DMS153 (cell line): Measurements from ENCODE around the gene MEF2C.

Source experiments
- DNase-seq: peaks from one replicate; lab custom pipeline; 2025; lab: John Stamatoyannopoulos, UW

MEF2C gene

DNA sequence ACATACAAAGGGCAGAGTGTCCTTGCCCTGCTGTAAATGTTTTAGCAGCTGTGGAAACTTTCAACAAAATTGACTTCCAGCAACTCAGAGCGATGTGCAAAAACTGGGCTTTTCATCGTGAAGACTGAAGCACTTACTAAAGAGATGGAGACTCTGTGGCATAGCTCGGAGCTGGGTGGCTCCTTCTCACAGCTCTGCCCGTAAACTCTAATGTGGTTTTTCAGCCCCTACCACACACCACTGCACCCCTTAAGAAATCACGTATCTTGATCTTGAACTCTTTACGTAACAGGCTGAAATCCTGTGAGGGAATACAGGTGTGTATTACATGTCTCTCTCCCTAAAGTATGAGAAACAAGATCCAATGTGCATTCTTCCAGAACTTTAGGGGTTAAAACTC lies 124.4 kb downstream of the MEF2C start:
- no peak for DNase-seq

DNA sequence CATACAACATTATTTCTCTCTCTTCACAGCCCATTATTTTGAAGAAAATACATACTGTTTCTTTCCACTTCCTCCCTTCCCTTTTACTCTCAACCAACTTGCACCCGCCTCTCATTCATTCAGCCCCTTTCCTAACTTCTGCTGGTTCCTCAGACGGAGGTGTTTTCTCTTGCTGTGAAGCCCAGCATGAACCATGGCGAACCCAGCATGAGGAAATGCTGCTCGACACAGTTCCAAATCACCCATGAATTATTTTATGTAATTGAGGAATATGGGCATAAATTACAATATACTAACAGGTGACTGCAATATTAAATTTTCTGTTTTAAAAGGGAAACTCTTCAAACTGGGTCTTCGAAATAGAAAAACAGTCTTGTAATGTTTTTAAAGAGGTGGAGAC lies 124.8 kb downstream of the MEF2C start:
- DNase-seq, result no peak

DNA sequence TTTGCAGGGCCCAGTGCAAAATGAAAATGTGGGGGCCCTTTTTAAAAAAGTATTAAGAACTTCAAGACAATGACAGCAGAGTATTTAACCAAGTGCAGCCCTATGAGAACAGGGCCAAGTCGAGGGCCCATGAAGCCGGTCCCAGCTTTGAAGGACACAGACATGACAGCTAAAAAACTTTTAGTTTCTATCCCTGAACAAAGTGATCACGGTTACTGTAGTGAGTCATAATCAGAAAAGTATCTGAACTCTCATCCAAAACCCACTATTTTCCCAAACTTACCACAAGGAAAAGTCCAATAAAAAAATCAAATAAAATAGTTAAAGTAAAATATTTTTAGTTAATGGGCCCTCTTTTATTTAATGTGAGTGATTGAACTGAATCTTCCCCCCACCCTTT lies 126.0 kb downstream of the MEF2C start:
- no peak for DNase-seq

DNA sequence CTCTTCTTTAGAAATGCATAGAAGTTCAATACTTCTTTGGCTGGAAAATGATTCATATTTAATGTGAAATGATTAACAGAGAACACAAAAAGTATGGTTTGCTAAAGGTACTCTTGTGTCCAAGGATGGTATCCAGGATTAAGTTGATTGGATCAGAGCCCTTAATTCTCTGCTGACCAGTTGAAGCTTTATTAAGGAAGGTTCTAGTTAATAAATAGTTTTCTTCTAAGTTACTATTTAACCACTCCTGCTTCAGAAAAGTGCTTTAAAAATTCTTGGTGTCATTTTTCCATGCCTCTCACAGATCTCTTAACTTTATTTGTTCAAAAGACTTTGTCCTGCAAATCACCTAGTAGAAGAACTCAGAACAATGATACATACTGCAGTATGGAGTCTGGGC lies 134.3 kb downstream of the MEF2C start:
- no peak for DNase-seq

DNA sequence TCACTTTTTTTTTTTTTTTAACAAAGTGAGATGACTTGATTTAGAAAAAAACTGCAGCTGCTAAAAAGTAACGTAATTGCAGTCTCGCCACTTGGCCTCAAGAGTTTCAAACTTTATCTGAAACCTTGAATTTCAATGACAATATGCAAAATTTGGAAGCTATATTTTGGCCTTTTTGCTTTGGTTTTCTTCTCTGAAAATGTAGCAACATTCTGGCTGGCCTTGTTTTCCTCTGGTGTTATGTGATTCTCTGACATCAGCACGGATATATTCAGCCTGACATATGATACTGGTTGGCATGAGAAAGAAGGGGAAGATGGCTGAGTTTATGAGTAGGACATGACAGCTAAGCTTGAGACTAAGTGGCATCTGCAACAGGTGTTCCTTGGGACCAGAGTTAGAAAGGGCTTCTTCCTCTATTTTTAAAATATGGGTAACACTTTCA lies 136.5 kb downstream of the MEF2C start:
- DNase-seq, result no peak

DNA sequence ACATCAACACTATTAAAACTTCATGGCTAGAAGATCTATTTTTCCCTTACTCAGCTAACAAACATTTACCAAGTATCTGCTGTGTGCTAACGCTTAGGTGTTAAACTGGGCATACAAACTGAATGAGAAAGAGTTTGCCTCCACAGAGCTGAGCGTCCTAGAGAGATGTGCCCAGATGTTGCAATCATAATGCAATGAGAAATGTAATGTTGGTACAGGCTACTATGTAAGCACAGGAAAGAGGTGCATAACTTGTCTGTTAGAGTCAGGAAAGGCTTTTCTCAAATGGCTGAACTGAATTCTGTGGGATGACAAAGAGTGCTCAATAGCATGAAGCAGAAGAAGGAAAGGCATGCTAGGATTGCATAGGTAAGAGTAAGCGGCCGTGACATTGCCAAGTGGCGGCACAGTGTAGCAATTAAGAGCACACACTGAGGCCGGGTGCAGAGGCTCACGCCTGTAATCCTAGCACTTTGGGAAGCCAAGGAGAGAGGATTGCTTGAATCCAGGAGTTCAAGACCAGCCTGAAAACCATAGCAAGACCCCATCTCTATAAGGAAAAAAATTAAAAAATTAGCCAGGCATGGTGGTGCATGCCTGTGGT lies 137.8 kb downstream of the MEF2C start:
- DNase-seq, result no peak

DNA sequence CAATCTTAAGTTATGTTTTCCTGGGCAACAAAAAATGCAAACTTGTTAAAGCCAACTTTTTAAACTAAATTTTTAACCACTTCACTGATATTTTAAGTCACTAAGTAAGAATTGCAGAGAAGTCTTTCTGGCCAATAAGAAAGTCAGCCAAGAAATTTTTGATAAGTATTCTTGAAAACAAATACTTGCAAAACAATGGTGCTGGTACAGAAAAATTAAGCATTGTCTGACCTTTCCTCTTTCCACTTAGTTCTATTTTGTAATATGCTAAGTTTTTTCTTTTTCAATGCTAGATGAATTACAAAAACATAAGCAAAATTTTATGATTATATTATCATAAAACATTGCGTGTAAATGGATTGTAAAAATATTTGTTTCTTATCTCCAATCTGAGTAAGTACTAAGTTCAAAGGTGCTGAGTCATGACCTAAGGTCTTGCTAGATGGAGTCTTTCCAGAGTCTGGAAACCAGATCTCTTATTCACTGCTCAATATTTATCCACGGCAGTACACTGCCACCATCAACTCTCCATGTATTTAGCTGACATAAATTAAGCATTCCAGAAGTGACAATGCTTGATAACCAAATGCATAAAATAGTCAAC lies 139.7 kb downstream of the MEF2C start:
- DNase-seq, result no peak

DNA sequence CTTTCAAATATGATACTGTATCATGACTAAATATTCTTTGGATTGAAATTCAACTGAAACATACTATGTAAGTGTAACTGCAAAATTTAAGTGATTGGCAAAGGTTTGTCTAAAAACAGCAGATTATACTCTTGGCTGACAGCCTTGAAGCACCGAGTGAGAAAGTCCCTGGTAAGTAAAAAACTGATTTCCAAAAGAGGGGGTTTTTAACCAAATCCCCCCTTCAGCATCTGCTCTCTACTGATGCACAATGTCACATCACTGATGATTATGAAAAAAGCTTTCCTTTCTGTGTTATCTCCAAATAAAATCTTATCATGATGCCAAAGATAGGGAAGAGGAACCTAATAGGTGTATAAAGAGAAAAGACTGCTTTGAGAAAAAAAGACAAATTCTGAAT lies 141.0 kb downstream of the MEF2C start:
- no peak for DNase-seq

DNA sequence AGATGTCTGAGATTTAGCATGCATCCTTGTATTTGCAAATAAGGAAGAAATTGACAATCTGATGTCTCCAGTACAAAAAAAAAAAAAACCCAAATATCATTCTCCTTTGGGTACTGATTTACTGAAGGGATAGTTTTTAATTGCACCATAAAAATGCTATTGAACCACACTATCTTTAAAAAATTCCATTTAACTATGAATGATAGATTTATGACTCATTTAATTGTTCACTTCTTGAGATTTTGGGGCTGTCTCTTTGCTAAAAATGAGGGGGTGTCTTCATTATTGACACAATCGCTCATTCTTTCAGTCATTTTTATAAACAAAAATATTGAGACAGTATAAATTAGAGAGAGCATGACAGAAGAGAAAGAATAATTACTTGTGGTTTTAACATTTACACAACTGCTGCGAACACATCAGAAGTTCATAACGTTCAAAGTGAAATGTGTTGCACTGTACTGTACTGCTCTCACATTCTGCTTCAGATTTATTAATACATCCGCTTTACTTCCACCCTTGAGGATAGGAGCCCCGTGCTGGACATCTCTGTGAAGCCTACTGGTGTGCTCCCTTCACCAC lies 142.3 kb downstream of the MEF2C start:
- no peak for DNase-seq

DNA sequence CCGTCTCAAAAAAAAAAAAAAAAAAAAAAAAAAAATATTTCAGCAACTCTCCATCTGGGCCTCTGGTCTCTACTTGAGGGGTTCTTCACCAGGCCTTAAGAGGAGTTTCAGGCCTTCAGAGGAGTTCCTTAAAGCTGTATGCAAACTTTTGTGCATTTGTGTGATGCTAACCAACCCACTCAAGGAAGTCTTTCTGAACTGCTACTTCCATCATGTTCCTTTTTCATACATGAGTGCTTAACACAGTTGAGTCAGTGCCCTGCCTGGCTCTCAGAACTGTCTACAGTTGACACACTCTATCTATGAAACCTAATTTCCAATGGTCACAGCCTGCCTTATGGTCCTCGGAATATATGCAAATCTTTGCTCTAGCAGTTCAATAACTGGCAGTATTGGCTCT lies 146.5 kb downstream of the MEF2C start:
- no peak for DNase-seq

DNA sequence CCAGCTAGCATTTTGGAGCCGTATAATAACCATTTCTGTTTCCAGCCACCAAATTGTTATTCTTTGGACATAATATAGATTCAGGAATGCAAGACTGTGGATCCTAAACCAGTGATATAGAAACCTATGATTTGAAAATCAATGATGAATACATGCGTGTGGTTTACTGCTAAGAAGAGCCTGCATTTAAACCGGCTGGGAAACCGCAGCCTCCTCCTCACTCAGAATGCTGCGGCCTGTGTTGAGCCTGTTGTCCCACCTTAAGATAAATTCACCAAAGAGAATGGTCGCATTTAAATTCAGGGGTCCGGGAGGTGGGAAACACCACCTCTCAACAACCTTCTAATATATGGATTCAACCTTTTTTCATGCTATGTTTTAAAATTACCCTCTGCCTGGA lies 148.0 kb downstream of the MEF2C start:
- no peak for DNase-seq

DNA sequence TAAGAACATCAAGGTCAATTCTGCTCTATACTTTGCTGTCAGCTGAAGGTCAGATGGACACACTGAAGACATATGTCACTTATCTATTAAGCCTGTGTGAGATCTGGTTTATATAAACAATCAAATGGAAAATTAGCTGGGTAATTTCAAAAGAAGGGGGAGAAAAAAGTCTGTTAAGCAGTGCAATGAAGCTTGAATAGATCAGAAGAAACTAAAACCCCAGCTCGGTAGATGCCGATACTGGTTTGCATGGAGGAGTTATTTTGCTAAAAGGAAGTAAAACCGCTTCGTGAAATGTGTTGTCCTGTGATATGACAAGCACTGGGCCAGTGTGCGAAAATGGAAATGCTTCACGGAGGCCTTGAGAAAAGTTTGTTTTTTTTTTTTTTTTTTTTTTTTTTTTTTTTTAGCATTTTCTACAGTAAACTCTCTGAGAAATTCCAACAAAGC lies 148.8 kb downstream of the MEF2C start:
- DNase-seq, result no peak

DNA sequence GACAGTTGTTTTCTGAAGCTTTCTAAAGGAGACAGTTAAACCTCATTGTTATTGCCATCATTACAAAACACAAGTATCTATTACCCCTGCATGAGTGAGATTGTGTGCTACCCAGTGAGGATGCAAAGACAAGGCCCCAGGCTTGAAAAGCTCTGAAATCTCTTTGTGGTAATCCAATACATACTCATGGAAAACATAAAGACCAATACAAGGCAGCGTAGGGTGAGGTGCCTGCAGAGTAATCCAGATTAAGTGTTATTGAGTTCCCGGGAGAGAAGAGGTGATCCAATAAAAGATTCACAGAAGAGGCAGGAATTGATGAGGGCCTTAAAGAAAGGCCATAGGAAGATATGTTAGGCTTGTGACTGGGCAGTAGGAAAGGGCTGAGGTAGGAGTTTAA lies 150.1 kb downstream of the MEF2C start:
- DNase-seq, result no peak

DNA sequence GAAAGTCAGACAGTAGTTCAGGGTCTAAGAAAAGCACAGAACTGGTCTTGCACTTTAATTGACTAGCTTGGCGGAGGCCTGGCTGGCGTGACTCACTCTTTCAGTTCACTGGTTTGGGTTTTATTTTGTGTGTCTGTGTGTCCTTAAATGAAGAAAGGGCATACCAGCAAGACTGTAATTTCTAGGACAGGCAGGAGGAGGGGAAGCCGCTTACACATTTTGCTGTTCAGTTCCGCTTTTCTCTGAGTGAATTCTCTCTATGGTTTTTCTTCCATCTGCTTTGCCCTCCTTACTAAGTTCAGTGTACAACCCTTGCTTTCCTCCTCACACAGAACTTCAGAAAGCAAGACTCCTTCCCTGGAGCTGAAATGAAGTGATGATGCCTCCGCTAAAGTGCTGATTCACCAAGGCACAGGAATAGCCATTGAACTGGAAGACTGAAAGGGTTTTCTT lies 150.8 kb downstream of the MEF2C start:
- DNase-seq, result no peak

DNA sequence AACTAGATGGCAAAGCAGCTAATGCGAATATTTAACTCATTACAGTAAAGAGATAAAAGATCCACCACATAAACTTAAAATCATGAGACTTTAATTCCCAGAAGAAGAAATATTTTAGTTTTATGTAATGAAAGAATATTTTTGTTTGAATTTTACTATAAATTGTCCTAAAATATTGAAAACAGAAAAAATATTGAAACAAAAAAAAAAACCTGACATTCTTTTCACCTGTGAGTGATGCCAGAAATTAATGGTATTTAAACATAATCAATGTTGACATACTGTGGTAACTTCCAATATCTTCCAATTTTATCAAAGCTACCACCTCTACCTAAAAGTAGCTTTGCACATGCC lies 153.2 kb downstream of the MEF2C start:
- DNase-seq, result no peak

DNA sequence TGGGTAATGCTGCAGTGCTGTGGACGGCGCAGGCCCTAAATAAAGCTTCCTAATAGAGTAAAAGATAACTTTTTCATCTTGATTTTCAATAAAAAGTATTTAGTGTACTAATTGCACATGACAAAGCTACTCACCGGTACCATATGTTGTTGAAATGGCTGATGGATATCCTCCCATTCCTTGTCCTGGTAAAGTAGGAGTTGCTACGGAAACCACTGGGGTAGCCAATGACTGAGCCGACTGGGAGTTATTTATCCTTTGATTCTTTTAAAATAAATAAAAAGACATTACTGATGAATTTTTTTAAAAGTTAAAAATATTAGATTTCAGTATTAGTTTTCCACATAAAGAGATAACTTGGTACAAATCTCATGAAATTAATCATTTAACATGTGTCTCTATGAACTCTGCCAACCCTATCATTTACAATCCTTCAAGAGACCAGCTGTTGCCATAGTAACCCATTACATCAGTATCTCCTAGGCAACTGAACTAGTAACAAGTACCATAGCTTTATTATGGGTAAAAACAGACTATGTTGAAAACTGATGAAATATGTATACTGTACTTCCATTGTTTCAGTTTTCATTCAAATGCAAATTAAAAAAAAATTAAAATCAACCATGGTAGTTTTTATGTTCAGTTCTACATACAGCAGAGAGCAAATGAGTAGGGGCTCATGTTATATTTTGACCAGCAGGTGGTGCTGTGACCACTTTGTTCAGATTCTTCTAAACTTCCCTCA lies 153.7 kb downstream of the MEF2C start:
- peak; percentile 55 for DNase-seq

DNA sequence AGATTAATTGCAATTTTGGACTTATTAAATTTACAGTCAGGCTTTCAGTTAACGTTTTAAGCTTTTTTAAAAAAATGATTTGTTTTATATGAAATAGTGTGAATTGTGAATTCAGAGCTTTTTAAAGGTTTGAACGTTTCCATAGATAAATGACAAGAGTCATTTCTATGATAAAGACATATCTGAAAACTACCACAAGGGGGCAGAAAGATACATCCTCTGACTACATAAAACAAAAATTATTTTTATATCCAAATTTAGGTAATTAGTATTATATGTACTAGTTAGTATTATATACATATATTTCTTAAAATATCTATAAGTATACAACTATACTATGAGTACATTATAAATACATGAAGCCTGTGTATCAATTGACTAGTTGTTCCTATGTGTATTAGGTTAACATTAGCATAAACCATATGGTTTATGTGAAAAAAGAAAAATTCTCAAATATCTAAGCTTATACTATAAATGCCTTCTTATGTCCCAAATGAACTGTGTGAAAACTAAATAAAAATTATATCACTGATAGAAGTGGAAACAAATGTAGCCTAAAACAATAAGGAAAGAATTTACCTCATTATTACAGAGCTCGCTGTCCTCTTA lies 155.2 kb downstream of the MEF2C start:
- DNase-seq, result no peak

DNA sequence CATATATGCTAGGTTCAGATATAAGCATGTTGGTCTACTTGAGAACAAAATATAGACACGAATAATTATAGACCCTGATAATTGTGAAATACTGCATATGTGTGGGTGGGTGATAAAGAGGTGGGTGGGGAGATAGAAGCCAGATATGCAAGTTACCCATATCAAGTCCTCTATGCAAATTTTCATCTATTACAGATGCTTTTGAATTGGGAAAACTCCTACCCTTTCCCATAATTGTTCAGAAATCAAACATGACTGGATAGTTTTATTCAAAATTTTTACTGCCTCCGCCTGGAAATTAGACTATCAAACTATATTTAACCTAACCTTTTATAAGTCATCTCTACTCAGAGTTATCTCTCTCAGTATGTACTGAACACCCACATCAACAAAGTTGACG lies 157.5 kb downstream of the MEF2C start:
- DNase-seq, result no peak

DNA sequence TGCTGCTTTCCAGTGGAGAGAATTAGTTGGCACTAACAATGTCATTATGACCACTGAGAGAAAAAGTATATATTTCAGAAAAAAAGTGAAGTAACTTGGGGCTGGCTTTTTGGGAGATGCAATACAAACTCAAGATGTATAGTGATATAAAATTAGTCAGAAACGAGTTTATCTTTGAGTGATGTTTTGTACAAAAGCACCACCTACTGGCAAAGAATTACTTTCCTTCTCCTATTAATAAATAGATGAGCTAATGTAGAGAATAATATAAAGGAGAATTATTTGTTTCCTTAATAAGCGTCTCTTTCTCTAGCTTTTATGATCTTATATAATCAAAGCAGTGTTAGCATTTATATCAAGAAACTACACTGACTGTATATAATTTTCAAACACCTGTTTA lies 158.8 kb downstream of the MEF2C start:
- no peak for DNase-seq

DNA sequence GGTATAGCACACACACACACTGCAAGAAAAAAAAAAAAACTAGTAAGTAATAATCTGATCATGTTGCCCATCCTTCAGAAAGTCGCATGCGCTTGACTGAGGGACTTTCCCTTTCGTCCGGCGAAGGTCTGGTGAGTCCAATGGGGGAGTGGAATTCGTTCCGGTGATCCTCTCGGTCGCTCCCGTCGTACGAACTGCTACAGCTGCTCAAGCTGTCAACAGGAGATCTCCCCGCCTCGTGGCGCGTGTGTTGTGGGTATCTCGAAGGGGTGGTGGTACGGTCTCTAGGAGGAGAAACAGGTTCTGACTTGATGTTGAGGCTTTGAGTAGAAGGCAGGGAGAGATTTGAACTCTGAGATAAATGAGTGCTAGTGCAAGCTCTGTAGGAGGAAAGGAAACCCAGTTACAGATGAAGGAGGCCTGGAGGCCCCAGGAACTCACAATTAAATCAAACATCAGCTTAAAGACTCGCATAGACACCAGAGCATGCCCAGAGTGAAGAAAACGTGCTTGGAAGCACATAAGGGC lies 160.4 kb downstream of the MEF2C start:
- no peak for DNase-seq

DNA sequence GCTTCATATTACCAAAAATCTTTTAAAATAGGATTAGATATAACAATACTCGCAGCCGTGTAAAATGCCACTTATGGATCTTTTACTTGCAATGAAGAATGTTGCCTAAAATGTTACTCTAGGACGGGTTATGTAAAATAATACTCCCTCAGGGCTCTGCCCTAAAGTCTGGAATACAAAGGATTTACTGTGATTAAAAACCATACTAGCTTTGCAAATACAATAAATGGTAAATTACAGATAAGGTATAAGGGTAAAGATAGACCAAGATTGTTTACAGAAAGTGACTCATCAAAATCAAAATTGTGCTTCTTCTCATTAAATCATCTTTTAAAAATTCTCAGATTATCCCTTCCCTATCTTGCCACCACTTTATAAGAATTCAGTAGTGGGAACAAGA lies 163.6 kb downstream of the MEF2C start:
- no peak for DNase-seq

DNA sequence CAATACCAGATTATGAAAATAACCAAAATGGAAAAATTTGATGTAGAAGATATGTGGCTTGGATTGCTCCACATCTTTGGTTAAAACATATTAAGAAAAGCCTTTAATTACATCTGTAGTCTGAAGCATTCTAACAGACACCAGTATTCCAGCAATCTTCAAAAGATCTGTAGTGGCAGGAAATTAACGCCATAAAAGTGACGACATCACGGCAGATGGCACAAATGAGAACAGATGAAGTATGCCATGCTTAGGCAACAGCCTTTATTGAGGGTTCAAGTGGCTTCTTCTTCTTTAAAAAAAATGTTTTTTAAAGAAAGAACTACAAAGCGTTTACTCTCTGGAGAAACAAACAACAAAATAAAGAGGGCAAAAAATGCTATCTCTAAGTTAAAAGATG lies 164.2 kb downstream of the MEF2C start:
- no peak for DNase-seq

DNA sequence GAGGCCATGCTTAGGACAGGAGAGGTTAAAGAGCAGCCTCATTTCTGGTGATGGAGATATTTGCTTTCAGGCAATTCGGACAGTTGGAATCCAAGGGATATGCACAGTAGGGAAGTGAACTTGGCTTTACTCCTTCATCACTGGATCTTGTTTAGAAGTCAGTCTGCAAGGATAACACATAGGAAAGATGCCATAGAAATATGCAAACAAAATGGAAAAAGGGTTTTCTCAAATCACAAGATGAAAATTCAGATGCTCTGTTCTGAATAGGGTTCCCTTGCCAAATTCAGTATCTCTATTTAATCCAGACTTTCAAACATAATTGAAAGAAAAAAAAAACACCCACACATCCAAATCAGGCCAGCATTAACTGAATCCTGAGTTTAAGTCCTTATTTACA lies 166.9 kb downstream of the MEF2C start:
- DNase-seq, result no peak
